ENCODE data around the gene AVEN.

DNA sequence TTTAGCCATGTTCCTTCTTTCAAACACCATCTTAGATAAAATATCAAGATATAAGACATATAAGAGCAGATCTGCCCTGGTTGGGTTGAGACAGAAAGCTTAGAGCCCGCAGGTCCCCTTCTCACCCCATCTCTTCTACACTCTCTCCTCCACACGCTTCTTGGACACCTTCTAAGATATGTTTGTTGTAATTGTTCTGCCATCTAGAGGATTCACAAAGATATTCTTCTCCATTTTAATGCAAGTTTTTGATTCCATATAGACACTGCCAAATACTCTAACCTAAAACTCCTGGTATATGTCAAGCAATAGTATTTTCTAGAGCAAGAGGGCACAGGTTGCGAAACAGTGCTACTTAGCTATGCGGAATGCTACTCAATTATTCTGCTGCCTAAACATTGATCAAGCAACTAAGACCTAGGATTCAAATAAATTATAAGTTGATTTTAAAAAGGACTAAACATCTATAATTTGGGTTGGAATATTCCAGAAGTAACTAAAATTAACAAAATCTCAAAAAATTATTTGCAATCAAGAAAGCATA, 63.9 kb downstream of the AVEN start:
- TF ChIP-seq POLR2A (IDR thresholded peaks at IDR 0.05; ENCODE audit: control extremely low read depth in 1 of 2, low read depth in 2 of 2, low read length in 2 of 2) (no peak), SIX5 (IDR thresholded peaks at IDR 0.05; ENCODE audit: low read depth, low read length) (no peak), POLR2AphosphoS5 (IDR thresholded peaks at IDR 0.05; ENCODE audit: low read depth, low read length) (no peak), TBP (IDR thresholded peaks at IDR 0.05; ENCODE audit: low read depth, low read length) (no peak), CREB1 (IDR thresholded peaks at IDR 0.05) (no peak), CBX5 (IDR thresholded peaks at IDR 0.05; ENCODE audit: low read depth, low read length) (no peak), SRF (IDR thresholded peaks at IDR 0.05; ENCODE audit: low read depth, low read length) (no peak), TCF12 (IDR thresholded peaks at IDR 0.05; ENCODE audit: low read depth, low read length) (no peak), CHD1 (IDR thresholded peaks at IDR 0.05; ENCODE audit: low read depth, low read length) (no peak), EP300 (IDR thresholded peaks at IDR 0.05; ENCODE audit: borderline replicate concordance in 1 of 2, low read depth in 2 of 2, low read length in 2 of 2) (no peak), JUND (IDR thresholded peaks at IDR 0.05; ENCODE audit: low read length) (no peak)
- TF ChIP-seq, protein P1, sequence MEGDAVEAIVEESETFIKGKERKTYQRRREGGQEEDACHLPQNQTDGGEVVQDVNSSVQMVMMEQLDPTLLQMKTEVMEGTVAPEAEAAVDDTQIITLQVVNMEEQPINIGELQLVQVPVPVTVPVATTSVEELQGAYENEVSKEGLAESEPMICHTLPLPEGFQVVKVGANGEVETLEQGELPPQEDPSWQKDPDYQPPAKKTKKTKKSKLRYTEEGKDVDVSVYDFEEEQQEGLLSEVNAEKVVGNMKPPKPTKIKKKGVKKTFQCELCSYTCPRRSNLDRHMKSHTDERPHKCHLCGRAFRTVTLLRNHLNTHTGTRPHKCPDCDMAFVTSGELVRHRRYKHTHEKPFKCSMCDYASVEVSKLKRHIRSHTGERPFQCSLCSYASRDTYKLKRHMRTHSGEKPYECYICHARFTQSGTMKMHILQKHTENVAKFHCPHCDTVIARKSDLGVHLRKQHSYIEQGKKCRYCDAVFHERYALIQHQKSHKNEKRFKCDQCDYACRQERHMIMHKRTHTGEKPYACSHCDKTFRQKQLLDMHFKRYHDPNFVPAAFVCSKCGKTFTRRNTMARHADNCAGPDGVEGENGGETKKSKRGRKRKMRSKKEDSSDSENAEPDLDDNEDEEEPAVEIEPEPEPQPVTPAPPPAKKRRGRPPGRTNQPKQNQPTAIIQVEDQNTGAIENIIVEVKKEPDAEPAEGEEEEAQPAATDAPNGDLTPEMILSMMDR (IDR thresholded peaks at IDR 0.05; ENCODE audit: control extremely low read depth in 1 of 3, insufficient read depth in 1 of 3, low read depth in 1 of 3, low read length in 3 of 3): no peak
- TF ChIP-seq, protein P2, sequence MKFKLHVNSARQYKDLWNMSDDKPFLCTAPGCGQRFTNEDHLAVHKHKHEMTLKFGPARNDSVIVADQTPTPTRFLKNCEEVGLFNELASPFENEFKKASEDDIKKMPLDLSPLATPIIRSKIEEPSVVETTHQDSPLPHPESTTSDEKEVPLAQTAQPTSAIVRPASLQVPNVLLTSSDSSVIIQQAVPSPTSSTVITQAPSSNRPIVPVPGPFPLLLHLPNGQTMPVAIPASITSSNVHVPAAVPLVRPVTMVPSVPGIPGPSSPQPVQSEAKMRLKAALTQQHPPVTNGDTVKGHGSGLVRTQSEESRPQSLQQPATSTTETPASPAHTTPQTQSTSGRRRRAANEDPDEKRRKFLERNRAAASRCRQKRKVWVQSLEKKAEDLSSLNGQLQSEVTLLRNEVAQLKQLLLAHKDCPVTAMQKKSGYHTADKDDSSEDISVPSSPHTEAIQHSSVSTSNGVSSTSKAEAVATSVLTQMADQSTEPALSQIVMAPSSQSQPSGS (IDR thresholded peaks at IDR 0.05; ENCODE audit: low read length): no peak
- TF ChIP-seq, protein P3, sequence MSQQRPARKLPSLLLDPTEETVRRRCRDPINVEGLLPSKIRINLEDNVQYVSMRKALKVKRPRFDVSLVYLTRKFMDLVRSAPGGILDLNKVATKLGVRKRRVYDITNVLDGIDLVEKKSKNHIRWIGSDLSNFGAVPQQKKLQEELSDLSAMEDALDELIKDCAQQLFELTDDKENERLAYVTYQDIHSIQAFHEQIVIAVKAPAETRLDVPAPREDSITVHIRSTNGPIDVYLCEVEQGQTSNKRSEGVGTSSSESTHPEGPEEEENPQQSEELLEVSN (IDR thresholded peaks at IDR 0.05): no peak

Measured in H1 (cell line).